HepG2 (cell line): ENCODE measurements around the gene GTF2A2. TPM values are rescaled to one million over a fixed set of nuclear protein-coding genes. Genes with fewer than 3 reads are reported as not detected.

Experiments used
- HNF4A ChIP-seq: sonication (generic); formaldehyde crosslinking; IDR thresholded peaks from 2 replicates; pipeline ENCODE4 v1.4.0; 2020; ENCODE audit warnings: missing genetic modification reagents
- HNRNPUL1 ChIP-seq: fragments of 200-400 bp; formaldehyde crosslinking; IDR thresholded peaks from 2 replicates; pipeline ENCODE4 v1.6.1; 2017; ENCODE audit warnings: low read depth, mild to moderate bottlenecking, low read length, moderate library complexity
- LBX2 ChIP-seq: sonication (generic); formaldehyde crosslinking; IDR thresholded peaks from 2 replicates; pipeline ENCODE4 v1.5.0; 2020; ENCODE audit warnings: missing genetic modification reagents, mild to moderate bottlenecking, borderline replicate concordance
- MAFF ChIP-seq: IDR thresholded peaks from 2 replicates; pipeline ENCODE4 v1.6.1; 2011; ENCODE audit warnings: low read depth, low read length, improper control_type of control experiment
- SOX6 ChIP-seq, 2 experiments: fragments of 450-650 bp in 1 of 2; sonication (generic) in 1 of 2; formaldehyde crosslinking in 1 of 2; IDR thresholded peaks; 2 replicates each; pipeline versions ENCODE4 v1.4.0 to v1.6.1; 2017 to 2020; ENCODE audit warnings: antibody characterized with exemption in 1 of 2, mild to moderate bottlenecking in 1 of 2, missing genetic modification reagents in 1 of 2
- SP5 ChIP-seq: IDR thresholded peaks from 2 replicates; pipeline ENCODE4 v1.6.1; 2016; ENCODE audit warnings: low read depth, borderline replicate concordance
- TEF ChIP-seq: sonication (generic); formaldehyde crosslinking; IDR thresholded peaks from 2 replicates; pipeline ENCODE4 v1.5.0; 2020; ENCODE audit warnings: missing genetic modification reagents
- ZGPAT ChIP-seq: IDR thresholded peaks from 2 replicates; pipeline ENCODE4 v1.6.1; 2016; ENCODE audit warnings: mild to moderate bottlenecking
- ZNF18 ChIP-seq: sonication (generic); formaldehyde crosslinking; IDR thresholded peaks from 2 replicates; pipeline ENCODE4 v1.8.0; 2022; ENCODE audit warnings: mild to moderate bottlenecking, missing genetic modification reagents; ENCODE audit not compliant: insufficient replicate concordance
- ZNF362 ChIP-seq: sonication (generic); formaldehyde crosslinking; IDR thresholded peaks from 2 replicates; pipeline ENCODE4 v1.4.0; 2020; ENCODE audit warnings: missing genetic modification reagents, mild to moderate bottlenecking, borderline replicate concordance
- ZNF407 ChIP-seq: sonication (generic); formaldehyde crosslinking; IDR thresholded peaks from one replicate; pipeline ENCODE4 v1.5.1; 2020; ENCODE audit warnings: mild to moderate bottlenecking, missing genetic modification reagents; ENCODE audit errors: not compliant biosample characterization
- ZNF513 ChIP-seq: sonication (generic); formaldehyde crosslinking; conservative IDR thresholded peaks from 2 replicates; pipeline ENCODE4 v1.5.0; 2020; ENCODE audit warnings: missing genetic modification reagents
- ZNF530 ChIP-seq: sonication (generic); formaldehyde crosslinking; IDR thresholded peaks from 2 replicates; pipeline ENCODE4 v1.5.0; 2020; ENCODE audit warnings: low read depth, mild to moderate bottlenecking, missing genetic modification reagents
- polyA plus RNA-seq, 8 experiments: library from polyadenylated mRNA; depleted of rRNA in 3 of 8; stranded (reverse) in 7 of 8; unstranded in 1 of 8; fragments of >200 nt; fragmentation: Illumina TruSeq in 4 of 8; extraction: Trizol in 4 of 8; gene quantifications; 2 replicates each; pipeline versions ENCODE4 v1.2.1 to v1.2.3, GENCODE V29; 2011 to 2016; ENCODE audit warnings: low read depth in 4 of 8, missing spikeins in 1 of 8, mixed read lengths in 1 of 8; ENCODE audit not compliant: insufficient read depth in 1 of 8
- total RNA-seq, 5 experiments: library from RNA; depleted of rRNA; stranded (reverse); fragments of >200 nt; fragmentation: Illumina TruSeq; extraction: Trizol; gene quantifications; 2 replicates each; pipeline ENCODE4 v1.2.3, GENCODE V29; 2016; ENCODE audit warnings: low read depth in 1 of 5

The GTF2A2 gene
- total and polyA plus RNA-seq, 2 of the 13 experiments (the other 11 are each of a cell fraction or from before 2014, with no cell fraction given): 24.4 to 106 TPM

GRCh38 chr15:59595434-59595915 is 61.8 kb downstream of the GTF2A2 start (continued):
- TF ChIP-seq HNRNPUL1 (no peak), TEF (CRISPR knock-in tag) (no peak), ZNF530 (CRISPR knock-in tag) (no peak), MAFF (no peak), ZNF18 (no peak), SP5 (CRISPR knock-in tag) (no peak), ZNF407 (no peak), LBX2 (CRISPR knock-in tag) (no peak), HNF4A (CRISPR knock-in tag) (peak; percentile 56), ZNF513 (CRISPR knock-in tag) (no peak), ZNF362 (CRISPR knock-in tag) (peak; percentile 90), ZGPAT (CRISPR knock-in tag) (no peak), SOX6 (IDR thresholded peaks at IDR 0.05) (no peak), SOX6 (CRISPR knock-in tag; IDR thresholded peaks at IDR 0.05) (peak; percentile 55)
